OCI-LY3 (cell line): ENCODE data around the gene PRELID1.

Experiments used
- H2AFZ ChIP-seq: fragments of 200-600, 300-600 bp; shearing (Covaris generic); 2 replicates; pipeline ENCODE4 v1.6.0; 2014; ENCODE audit warnings: antibody characterized with exemption, low read depth, low read length
- H3K27ac ChIP-seq: fragments of 200-600, 300-600 bp; sonication (generic); 2 replicates; pipeline ENCODE4 v1.5.1; 2014; ENCODE audit warnings: mild to moderate bottlenecking, low read length, moderate library complexity, mixed read lengths
- H3K27me3 ChIP-seq: fragments of 200-600, 300-600 bp; sonication (generic); 2 replicates; pipeline ENCODE4 v1.6.1; 2014; ENCODE audit warnings: low read depth, low read length, mixed read lengths
- H3K36me3 ChIP-seq: fragments of 200-600, 300-600 bp; sonication (generic); replicated peaks from 2 replicates; pipeline ENCODE3; 2014; ENCODE audit warnings: low read depth, low read length, mixed read lengths
- H3K4me1 ChIP-seq: fragments of 300-600, 200-600 bp; sonication (generic); 2 replicates; pipeline ENCODE4 v1.6.1; 2014; ENCODE audit warnings: low read length, mixed read lengths
- H3K4me2 ChIP-seq: fragments of 200-600, 300-600 bp; sonication (generic); 2 replicates; pipeline ENCODE4 v1.6.1; 2014; ENCODE audit warnings: low read length, mixed read lengths
- H3K4me3 ChIP-seq: fragments of 300-600, 200-600 bp; sonication (generic); 2 replicates; pipeline ENCODE4 v1.5.1; 2014; ENCODE audit warnings: antibody characterized with exemption, mild to moderate bottlenecking, low read length, moderate library complexity
- H3K79me2 ChIP-seq: fragments of 300-600, 200-600 bp; shearing (Covaris generic); 2 replicates; pipeline ENCODE4 v1.6.1; 2014; ENCODE audit warnings: mild to moderate bottlenecking, low read length, mixed read lengths
- H3K9ac ChIP-seq: fragments of 300-600, 200-600 bp; shearing (Covaris generic); 2 replicates; pipeline ENCODE4 v1.6.0; 2014; ENCODE audit warnings: mild to moderate bottlenecking, low read length, moderate library complexity
- H3K9me3 ChIP-seq: fragments of 200-600, 300-600 bp; shearing (Covaris generic); 2 replicates; pipeline ENCODE4 v1.6.1; 2014; ENCODE audit warnings: low read length, mixed read lengths; ENCODE audit not compliant: insufficient read depth
- H4K20me1 ChIP-seq: fragments of 200-600, 300-600 bp; sonication (generic); 2 replicates; pipeline ENCODE4 v1.6.1; 2016; ENCODE audit warnings: low read length, mixed read lengths; ENCODE audit not compliant: insufficient read depth
- CTCF ChIP-seq: fragments of 200-600, 300-600 bp; sonication (generic); IDR thresholded peaks from 2 replicates; pipeline ENCODE4 v1.5.1; 2014; ENCODE audit warnings: antibody characterized with exemption, low read length, low read depth
- EZH2phosphoT487 ChIP-seq: fragments of 200-600 bp; shearing (Covaris generic); IDR thresholded peaks from 2 replicates; pipeline ENCODE4 v1.6.1; 2018; ENCODE audit warnings: antibody characterized with exemption, mixed run types, low read depth

PRELID1 gene

GRCh38 chr5:177309351-177310191 lies 6.0 kb downstream of the PRELID1 start:
- peaks cover 32% of the 10 kb centered on the region for H3K4me1 ChIP-seq
- peak overlapping the region; percentile 13; the same call in 1 of the 2 replicates for H3K4me2 ChIP-seq
- H3K9ac ChIP-seq = no peak overlapping the region
- peaks cover 16% of the 10 kb centered on the region for H3K79me2 ChIP-seq
- H3K36me3 ChIP-seq = peaks cover 21% of the 10 kb centered on the region
- no peak overlapping the region for H3K4me3 ChIP-seq
- no peaks in the 10 kb centered on the region for H3K9me3 ChIP-seq
- no peak for TF ChIP-seq EZH2phosphoT487
- TF ChIP-seq CTCF = peak; percentile 81
- no peaks in the 10 kb centered on the region for H3K27me3 ChIP-seq
- H2AFZ ChIP-seq = no peak overlapping the region
- H3K27ac ChIP-seq = no peak overlapping the region
- peaks cover 15% of the 10 kb centered on the region; the same call in 1 of the 2 replicates for H4K20me1 ChIP-seq

- H3K27me3 ChIP-seq = no peaks in the 10 kb centered on the region
- no peak overlapping the region for H2AFZ ChIP-seq
- H3K4me3 ChIP-seq = peak overlapping the region; percentile 86
- H3K79me2 ChIP-seq = peaks cover 8% of the 10 kb centered on the region
- no peak for TF ChIP-seq CTCF
- no peak for TF ChIP-seq EZH2phosphoT487
- H4K20me1 ChIP-seq = peaks cover 15% of the 10 kb centered on the region; the same call in 1 of the 2 replicates
- H3K9me3 ChIP-seq = no peaks in the 10 kb centered on the region
- H3K4me1 ChIP-seq = peaks cover 26% of the 10 kb centered on the region
- peak overlapping the region; percentile 86 for H3K4me2 ChIP-seq
- no peak overlapping the region for H3K9ac ChIP-seq
- H3K27ac ChIP-seq = no peak overlapping the region
- peaks cover 20% of the 10 kb centered on the region for H3K36me3 ChIP-seq
Measured at GRCh38 chr5:177310332-177310731, 6.7 kb downstream of the PRELID1 start.

GRCh38 chr5:177310757-177311391 lies 7.3 kb downstream of the PRELID1 start:
- Histone ChIP-seq H3K79me2 (peaks cover 3% of the 10 kb centered on the region), H3K4me2 (peak overlapping the region; percentile 86), H3K4me1 (peaks cover 24% of the 10 kb centered on the region), H3K4me3 (peak overlapping the region; percentile 86), H3K9me3 (no peaks in the 10 kb centered on the region), H4K20me1 (peaks cover 15% of the 10 kb centered on the region; the same call in 1 of the 2 replicates), H2AFZ (no peak overlapping the region), H3K9ac (peak overlapping the region; percentile 90), H3K27me3 (no peaks in the 10 kb centered on the region), H3K36me3 (peaks cover 16% of the 10 kb centered on the region), H3K27ac (no peak overlapping the region)
- TF ChIP-seq CTCF = no peak
- TF ChIP-seq EZH2phosphoT487 = no peak

GRCh38 chr5:177311392-177311722 lies 7.8 kb downstream of the PRELID1 start:
- peak overlapping the region; percentile 90 for H3K9ac ChIP-seq
- no peak overlapping the region for H2AFZ ChIP-seq
- peak overlapping the region; percentile 86 for H3K4me2 ChIP-seq
- TF ChIP-seq EZH2phosphoT487 (no peak), CTCF (no peak)
- peak overlapping the region; percentile 86 for H3K4me3 ChIP-seq
- no peaks in the 10 kb centered on the region for H3K27me3 ChIP-seq
- peaks cover 24% of the 10 kb centered on the region for H3K4me1 ChIP-seq
- H3K36me3 ChIP-seq = peaks cover 16% of the 10 kb centered on the region
- peaks cover 15% of the 10 kb centered on the region; the same call in 1 of the 2 replicates for H4K20me1 ChIP-seq
- H3K27ac ChIP-seq = peak overlapping the region; percentile 82
- H3K9me3 ChIP-seq = no peaks in the 10 kb centered on the region
- H3K79me2 ChIP-seq = no peaks in the 10 kb centered on the region
